GM23338 (cell line): ENCODE data around the gene GALNT9. TPM values are rescaled to one million over a fixed set of nuclear protein-coding genes. Genes with fewer than 3 reads are reported as not detected.
A peak's percentile ranks its signal among the peaks of the same experiment; 100 is the strongest.

ENCODE experiments used
- ATAC-seq: fragments of 200-7000 bp; cut with Tn5 transposase; 3 replicates; pipeline ENCODE4 v1.9.1; 2020
- DNase-seq: peaks from one replicate; pipeline ENCODE4 v3.0.0-alpha.2; 2015; ENCODE audit warnings: low spot score
- H2AFZ ChIP-seq: fragments of 200-600 bp; sonication (generic); 2 replicates; pipeline ENCODE4 v1.8.0; 2016; ENCODE audit warnings: antibody characterized with exemption, mild to moderate bottlenecking, moderate library complexity
- H3F3A ChIP-seq: fragments of 200-600 bp; sonication (generic); replicated peaks from 2 replicates; pipeline ENCODE4 v1.8.0; 2017; ENCODE audit warnings: antibody characterized with exemption, mixed run types, low read depth
- H3K27ac ChIP-seq: fragments of 200-600 bp; sonication (generic); 2 replicates; pipeline ENCODE4 v1.6.1; 2016; ENCODE audit warnings: low read depth
- H3K27me3 ChIP-seq: fragments of 200-600 bp; sonication (generic); 2 replicates; pipeline ENCODE4 v1.8.0; 2016; ENCODE audit warnings: mild to moderate bottlenecking, mixed run types, moderate library complexity; ENCODE audit not compliant: insufficient read depth
- H3K36me3 ChIP-seq: fragments of 200-600 bp; sonication (generic); 2 replicates; pipeline ENCODE4 v1.8.0; 2016; ENCODE audit warnings: mild to moderate bottlenecking; ENCODE audit not compliant: insufficient read depth
- H3K4me1 ChIP-seq: fragments of 200-600 bp; sonication (generic); 2 replicates; pipeline ENCODE4 v1.8.0; 2016; ENCODE audit warnings: mild to moderate bottlenecking, moderate library complexity; ENCODE audit not compliant: insufficient read depth
- H3K4me2 ChIP-seq: fragments of 200-600 bp; sonication (generic); 2 replicates; pipeline ENCODE4 v1.7.1; 2017; ENCODE audit warnings: mixed run types
- H3K4me3 ChIP-seq: fragments of 200-600 bp; sonication (generic); 2 replicates; pipeline ENCODE4 v1.6.1; 2016; ENCODE audit warnings: mixed run types
- H3K79me2 ChIP-seq: fragments of 200-600 bp; sonication (generic); replicated peaks from 2 replicates; pipeline ENCODE4 v1.8.0; 2017; ENCODE audit warnings: mild to moderate bottlenecking; ENCODE audit not compliant: insufficient read depth
- H3K9me2 ChIP-seq: fragments of 200-600 bp; sonication (generic); 2 replicates; pipeline ENCODE4 v1.8.0; 2017; ENCODE audit not compliant: insufficient read depth
- H4K20me1 ChIP-seq: fragments of 200-600 bp; sonication (generic); replicated peaks from 2 replicates; pipeline ENCODE4 v1.8.0; 2017; ENCODE audit warnings: mild to moderate bottlenecking; ENCODE audit not compliant: insufficient read depth
- H3K27ac Mint-ChIP-seq: 2 replicates; pipeline ENCODE4 v1.8.0; 2020; ENCODE audit warnings: inconsistent platforms, mild to moderate bottlenecking, moderate library complexity, mixed read lengths
- H3K27me3 Mint-ChIP-seq: 3 replicates; pipeline ENCODE4 v1.8.0; 2022; ENCODE audit warnings: low read depth, mild to moderate bottlenecking, moderate library complexity, mixed read lengths, inconsistent platforms; ENCODE audit not compliant: insufficient read depth, poor library complexity
- H3K36me3 Mint-ChIP-seq: 3 replicates; pipeline ENCODE4 v1.8.0; 2021; ENCODE audit warnings: low read depth, mild to moderate bottlenecking, inconsistent platforms, moderate library complexity, mixed read lengths
- H3K4me1 Mint-ChIP-seq: 3 replicates; pipeline ENCODE4 v1.8.0; 2020; ENCODE audit warnings: mild to moderate bottlenecking, inconsistent platforms, mixed read lengths
- H3K4me3 Mint-ChIP-seq: 3 replicates; pipeline ENCODE4 v1.8.0; 2021; ENCODE audit warnings: moderate library complexity, mild to moderate bottlenecking, inconsistent platforms, mixed read lengths
- H3K9me3 Mint-ChIP-seq: 3 replicates; pipeline ENCODE4 v1.8.0; 2020; ENCODE audit warnings: moderate library complexity, mild to moderate bottlenecking, inconsistent platforms, mixed read lengths
- CREB1 ChIP-seq: fragments of 250-450 bp; sonication (Bioruptor Pico); IDR thresholded peaks from 2 replicates; pipeline ENCODE4 v1.5.0; 2020; ENCODE audit warnings: low read depth, mild to moderate bottlenecking, moderate library complexity
- EZH2 ChIP-seq: fragments of 200-600 bp; sonication (generic); IDR thresholded peaks from one replicate; pipeline ENCODE4 v1.8.0; 2017; ENCODE audit warnings: antibody characterized with exemption, mild to moderate bottlenecking, low read depth; ENCODE audit not compliant: unreplicated experiment
- EZH2phosphoT487 ChIP-seq: fragments of 200-600 bp; sonication (generic); IDR thresholded peaks from one replicate; pipeline ENCODE4 v1.8.1; 2018; ENCODE audit warnings: antibody characterized with exemption; ENCODE audit not compliant: unreplicated experiment
- JUNB ChIP-seq: IDR thresholded peaks from one replicate; pipeline ENCODE4 v1.6.1; 2016; ENCODE audit warnings: antibody characterized with exemption; ENCODE audit not compliant: unreplicated experiment
- NANOG ChIP-seq: IDR thresholded peaks from 2 replicates; pipeline ENCODE4 v1.6.1; 2016; ENCODE audit warnings: antibody characterized with exemption, borderline replicate concordance
- POLR2AphosphoS5 ChIP-seq: IDR thresholded peaks from 2 replicates; pipeline ENCODE4 v1.6.1; 2016; ENCODE audit warnings: antibody characterized with exemption, low read depth
- STAT1 ChIP-seq: IDR thresholded peaks from one replicate; pipeline ENCODE4 v1.6.1; 2016; ENCODE audit warnings: antibody characterized with exemption; ENCODE audit not compliant: unreplicated experiment
- ZNF114 ChIP-seq: fragments of 250-450 bp; sonication (Bioruptor Pico); IDR thresholded peaks from 2 replicates; pipeline ENCODE4 v1.5.0; 2020; ENCODE audit warnings: mild to moderate bottlenecking, moderate library complexity
- ZNF331 ChIP-seq: fragments of 250-450 bp; sonication (Bioruptor Pico); IDR thresholded peaks from 2 replicates; pipeline ENCODE4 v1.5.0; 2020; ENCODE audit warnings: low read depth, mild to moderate bottlenecking, moderate library complexity
- polyA plus RNA-seq: library from polyadenylated mRNA; unstranded; fragments of >200 nt; fragmentation: Nextera tagmentation; extraction: Ambion mirVana; gene quantifications from 2 replicates; pipeline ENCODE4 v1.2.1, GENCODE V29; 2016
- total RNA-seq: library from RNA; depleted of rRNA; stranded (reverse); fragments of >200 nt; shearing (Covaris generic); gene quantifications from 2 replicates; pipeline ENCODE4 v1.2.3, GENCODE V29; 2014
- TF ChIP-seq, protein P1 (sequence below), 2 experiments: fragments of 200-600 bp in 1 of 2; sonication (generic) in 1 of 2; conservative IDR thresholded peaks; 2 replicates each; pipeline versions ENCODE4 v1.5.1 to v1.6.1; 2016 to 2017; ENCODE audit warnings: antibody characterized with exemption in 2 of 2, low read depth in 2 of 2, mild to moderate bottlenecking in 2 of 2, moderate library complexity in 1 of 2
- TF ChIP-seq, protein P2 (sequence below): IDR thresholded peaks from 2 replicates; pipeline ENCODE4 v1.6.1; 2016; ENCODE audit warnings: antibody characterized with exemption
- TF ChIP-seq, protein P3 (sequence below): fragments of 250-450 bp; sonication (Bioruptor Pico); IDR thresholded peaks from 2 replicates; pipeline ENCODE4 v1.5.0; 2020; ENCODE audit warnings: mild to moderate bottlenecking, moderate library complexity
- TF ChIP-seq, protein P4 (sequence below): IDR thresholded peaks from one replicate; pipeline ENCODE4 v1.6.1; 2018; ENCODE audit warnings: antibody characterized with exemption; ENCODE audit not compliant: unreplicated experiment

The GALNT9 gene
- total and polyA plus RNA-seq, 2 experiments from 2014 or later, result 0.81 to 2.5 TPM

DNA sequence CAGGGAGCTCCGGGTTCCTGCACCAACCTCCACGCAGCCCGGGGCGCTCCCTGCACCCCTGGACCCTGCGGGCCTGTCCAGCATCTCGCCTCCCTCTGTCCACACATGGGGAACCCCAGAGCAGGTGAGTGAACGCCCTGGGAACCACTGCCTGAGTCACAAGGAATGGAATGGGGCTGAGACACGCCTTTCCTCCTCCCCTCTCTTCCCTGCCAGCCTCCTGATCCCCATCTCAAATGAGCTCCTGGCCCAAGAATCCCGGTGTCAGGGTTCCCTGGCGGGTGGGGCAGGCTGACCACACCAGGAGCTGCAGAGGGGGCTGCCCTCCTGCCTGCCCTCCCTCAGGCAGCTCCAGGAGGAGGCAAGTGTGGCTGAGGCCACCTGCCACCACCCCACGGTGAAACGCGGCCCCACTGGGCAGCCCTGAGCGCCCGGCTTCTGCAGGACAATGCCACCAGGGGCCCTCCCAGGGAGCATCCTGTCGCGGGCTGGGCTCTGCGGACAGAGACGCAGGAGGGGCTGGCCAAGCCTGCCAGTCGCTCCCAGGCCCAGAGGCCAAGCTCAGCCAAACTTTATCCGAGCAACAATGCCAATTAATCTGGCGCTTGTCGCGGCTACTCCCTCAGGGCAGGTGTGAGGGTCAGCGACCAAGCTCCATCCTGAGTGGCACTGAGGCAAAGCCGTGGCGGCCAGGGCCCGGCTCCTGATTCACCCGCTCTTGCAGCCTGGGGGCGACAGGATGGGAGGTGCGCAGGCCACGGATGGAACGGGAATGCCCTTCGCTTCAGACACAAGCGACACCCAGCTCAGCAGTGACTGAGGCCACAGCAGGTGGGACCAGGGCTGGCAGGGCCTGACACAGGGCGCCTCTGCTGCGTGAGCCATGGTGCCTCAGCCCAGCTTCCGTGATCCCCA lies 44.3 kb downstream of the GALNT9 start:
- no peaks in the 10 kb centered on the region; the same call in 2 of the 3 replicates for H3K36me3 Mint-ChIP-seq

More for the DNA sequence above, 44.3 kb downstream of the GALNT9 start:
- Mint-ChIP-seq H3K4me1 (peaks cover 41% of the 10 kb centered on the region), H3K9me3 (peaks cover 3% of the 10 kb centered on the region; the same call in 2 of the 3 replicates), H3K27me3 (peaks cover 15% of the 10 kb centered on the region), H3K4me3 (peak overlapping the region; percentile 59), H3K27ac (no peak overlapping the region)
- H3F3A ChIP-seq, result peaks cover 5% of the 10 kb centered on the region; the same call in 1 of the 2 replicates
- H2AFZ ChIP-seq, result no peak overlapping the region
- DNase-seq (no peak), ATAC-seq (peak; percentile 11)
- H3K79me2 ChIP-seq, result no peaks in the 10 kb centered on the region
- TF ChIP-seq NANOG, result no peak
- no peak for TF ChIP-seq EZH2
- TF ChIP-seq ZNF114 (CRISPR knock-in tag), result no peak
- TF ChIP-seq, protein P1, sequence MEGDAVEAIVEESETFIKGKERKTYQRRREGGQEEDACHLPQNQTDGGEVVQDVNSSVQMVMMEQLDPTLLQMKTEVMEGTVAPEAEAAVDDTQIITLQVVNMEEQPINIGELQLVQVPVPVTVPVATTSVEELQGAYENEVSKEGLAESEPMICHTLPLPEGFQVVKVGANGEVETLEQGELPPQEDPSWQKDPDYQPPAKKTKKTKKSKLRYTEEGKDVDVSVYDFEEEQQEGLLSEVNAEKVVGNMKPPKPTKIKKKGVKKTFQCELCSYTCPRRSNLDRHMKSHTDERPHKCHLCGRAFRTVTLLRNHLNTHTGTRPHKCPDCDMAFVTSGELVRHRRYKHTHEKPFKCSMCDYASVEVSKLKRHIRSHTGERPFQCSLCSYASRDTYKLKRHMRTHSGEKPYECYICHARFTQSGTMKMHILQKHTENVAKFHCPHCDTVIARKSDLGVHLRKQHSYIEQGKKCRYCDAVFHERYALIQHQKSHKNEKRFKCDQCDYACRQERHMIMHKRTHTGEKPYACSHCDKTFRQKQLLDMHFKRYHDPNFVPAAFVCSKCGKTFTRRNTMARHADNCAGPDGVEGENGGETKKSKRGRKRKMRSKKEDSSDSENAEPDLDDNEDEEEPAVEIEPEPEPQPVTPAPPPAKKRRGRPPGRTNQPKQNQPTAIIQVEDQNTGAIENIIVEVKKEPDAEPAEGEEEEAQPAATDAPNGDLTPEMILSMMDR (conservative IDR thresholded peaks at IDR 0.05; ENCODE audit: low read depth in 2 of 2), result no peak
- TF ChIP-seq, protein P2, sequence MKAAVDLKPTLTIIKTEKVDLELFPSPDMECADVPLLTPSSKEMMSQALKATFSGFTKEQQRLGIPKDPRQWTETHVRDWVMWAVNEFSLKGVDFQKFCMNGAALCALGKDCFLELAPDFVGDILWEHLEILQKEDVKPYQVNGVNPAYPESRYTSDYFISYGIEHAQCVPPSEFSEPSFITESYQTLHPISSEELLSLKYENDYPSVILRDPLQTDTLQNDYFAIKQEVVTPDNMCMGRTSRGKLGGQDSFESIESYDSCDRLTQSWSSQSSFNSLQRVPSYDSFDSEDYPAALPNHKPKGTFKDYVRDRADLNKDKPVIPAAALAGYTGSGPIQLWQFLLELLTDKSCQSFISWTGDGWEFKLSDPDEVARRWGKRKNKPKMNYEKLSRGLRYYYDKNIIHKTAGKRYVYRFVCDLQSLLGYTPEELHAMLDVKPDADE, result no peak
- TF ChIP-seq ZNF331 (CRISPR knock-in tag), result no peak
- TF ChIP-seq, protein P3, sequence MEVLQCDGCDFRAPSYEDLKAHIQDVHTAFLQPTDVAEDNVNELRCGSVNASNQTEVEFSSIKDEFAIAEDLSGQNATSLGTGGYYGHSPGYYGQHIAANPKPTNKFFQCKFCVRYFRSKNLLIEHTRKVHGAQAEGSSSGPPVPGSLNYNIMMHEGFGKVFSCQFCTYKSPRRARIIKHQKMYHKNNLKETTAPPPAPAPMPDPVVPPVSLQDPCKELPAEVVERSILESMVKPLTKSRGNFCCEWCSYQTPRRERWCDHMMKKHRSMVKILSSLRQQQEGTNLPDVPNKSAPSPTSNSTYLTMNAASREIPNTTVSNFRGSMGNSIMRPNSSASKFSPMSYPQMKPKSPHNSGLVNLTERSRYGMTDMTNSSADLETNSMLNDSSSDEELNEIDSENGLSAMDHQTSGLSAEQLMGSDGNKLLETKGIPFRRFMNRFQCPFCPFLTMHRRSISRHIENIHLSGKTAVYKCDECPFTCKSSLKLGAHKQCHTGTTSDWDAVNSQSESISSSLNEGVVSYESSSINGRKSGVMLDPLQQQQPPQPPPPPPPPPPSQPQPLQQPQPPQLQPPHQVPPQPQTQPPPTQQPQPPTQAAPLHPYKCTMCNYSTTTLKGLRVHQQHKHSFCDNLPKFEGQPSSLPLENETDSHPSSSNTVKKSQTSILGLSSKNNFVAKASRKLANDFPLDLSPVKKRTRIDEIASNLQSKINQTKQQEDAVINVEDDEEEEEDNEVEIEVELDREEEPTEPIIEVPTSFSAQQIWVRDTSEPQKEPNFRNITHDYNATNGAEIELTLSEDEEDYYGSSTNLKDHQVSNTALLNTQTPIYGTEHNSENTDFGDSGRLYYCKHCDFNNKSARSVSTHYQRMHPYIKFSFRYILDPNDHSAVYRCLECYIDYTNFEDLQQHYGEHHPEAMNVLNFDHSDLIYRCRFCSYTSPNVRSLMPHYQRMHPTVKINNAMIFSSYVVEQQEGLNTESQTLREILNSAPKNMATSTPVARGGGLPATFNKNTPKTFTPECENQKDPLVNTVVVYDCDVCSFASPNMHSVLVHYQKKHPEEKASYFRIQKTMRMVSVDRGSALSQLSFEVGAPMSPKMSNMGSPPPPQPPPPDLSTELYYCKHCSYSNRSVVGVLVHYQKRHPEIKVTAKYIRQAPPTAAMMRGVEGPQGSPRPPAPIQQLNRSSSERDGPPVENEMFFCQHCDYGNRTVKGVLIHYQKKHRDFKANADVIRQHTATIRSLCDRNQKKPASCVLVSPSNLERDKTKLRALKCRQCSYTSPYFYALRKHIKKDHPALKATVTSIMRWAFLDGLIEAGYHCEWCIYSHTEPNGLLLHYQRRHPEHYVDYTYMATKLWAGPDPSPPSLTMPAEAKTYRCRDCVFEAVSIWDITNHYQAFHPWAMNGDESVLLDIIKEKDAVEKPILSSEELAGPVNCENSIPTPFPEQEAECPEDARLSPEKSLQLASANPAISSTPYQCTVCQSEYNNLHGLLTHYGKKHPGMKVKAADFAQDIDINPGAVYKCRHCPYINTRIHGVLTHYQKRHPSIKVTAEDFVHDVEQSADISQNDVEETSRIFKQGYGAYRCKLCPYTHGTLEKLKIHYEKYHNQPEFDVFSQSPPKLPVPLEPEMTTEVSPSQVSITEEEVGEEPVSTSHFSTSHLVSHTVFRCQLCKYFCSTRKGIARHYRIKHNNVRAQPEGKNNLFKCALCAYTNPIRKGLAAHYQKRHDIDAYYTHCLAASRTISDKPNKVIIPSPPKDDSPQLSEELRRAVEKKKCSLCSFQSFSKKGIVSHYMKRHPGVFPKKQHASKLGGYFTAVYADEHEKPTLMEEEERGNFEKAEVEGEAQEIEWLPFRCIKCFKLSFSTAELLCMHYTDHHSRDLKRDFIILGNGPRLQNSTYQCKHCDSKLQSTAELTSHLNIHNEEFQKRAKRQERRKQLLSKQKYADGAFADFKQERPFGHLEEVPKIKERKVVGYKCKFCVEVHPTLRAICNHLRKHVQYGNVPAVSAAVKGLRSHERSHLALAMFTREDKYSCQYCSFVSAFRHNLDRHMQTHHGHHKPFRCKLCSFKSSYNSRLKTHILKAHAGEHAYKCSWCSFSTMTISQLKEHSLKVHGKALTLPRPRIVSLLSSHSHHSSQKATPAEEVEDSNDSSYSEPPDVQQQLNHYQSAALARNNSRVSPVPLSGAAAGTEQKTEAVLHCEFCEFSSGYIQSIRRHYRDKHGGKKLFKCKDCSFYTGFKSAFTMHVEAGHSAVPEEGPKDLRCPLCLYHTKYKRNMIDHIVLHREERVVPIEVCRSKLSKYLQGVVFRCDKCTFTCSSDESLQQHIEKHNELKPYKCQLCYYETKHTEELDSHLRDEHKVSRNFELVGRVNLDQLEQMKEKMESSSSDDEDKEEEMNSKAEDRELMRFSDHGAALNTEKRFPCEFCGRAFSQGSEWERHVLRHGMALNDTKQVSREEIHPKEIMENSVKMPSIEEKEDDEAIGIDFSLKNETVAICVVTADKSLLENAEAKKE (CRISPR knock-in tag), result no peak
- no peak for TF ChIP-seq STAT1
- TF ChIP-seq CREB1, result no peak
- no peak for TF ChIP-seq POLR2AphosphoS5
- TF ChIP-seq JUNB, result no peak
- TF ChIP-seq, protein P4, sequence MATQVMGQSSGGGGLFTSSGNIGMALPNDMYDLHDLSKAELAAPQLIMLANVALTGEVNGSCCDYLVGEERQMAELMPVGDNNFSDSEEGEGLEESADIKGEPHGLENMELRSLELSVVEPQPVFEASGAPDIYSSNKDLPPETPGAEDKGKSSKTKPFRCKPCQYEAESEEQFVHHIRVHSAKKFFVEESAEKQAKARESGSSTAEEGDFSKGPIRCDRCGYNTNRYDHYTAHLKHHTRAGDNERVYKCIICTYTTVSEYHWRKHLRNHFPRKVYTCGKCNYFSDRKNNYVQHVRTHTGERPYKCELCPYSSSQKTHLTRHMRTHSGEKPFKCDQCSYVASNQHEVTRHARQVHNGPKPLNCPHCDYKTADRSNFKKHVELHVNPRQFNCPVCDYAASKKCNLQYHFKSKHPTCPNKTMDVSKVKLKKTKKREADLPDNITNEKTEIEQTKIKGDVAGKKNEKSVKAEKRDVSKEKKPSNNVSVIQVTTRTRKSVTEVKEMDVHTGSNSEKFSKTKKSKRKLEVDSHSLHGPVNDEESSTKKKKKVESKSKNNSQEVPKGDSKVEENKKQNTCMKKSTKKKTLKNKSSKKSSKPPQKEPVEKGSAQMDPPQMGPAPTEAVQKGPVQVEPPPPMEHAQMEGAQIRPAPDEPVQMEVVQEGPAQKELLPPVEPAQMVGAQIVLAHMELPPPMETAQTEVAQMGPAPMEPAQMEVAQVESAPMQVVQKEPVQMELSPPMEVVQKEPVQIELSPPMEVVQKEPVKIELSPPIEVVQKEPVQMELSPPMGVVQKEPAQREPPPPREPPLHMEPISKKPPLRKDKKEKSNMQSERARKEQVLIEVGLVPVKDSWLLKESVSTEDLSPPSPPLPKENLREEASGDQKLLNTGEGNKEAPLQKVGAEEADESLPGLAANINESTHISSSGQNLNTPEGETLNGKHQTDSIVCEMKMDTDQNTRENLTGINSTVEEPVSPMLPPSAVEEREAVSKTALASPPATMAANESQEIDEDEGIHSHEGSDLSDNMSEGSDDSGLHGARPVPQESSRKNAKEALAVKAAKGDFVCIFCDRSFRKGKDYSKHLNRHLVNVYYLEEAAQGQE, result no peak
- TF ChIP-seq EZH2phosphoT487, result no peak
- H3K4me3 ChIP-seq, result no peak overlapping the region
- no peaks in the 10 kb centered on the region for H4K20me1 ChIP-seq
- peak overlapping the region; percentile 65; the same call in 1 of the 2 replicates for H3K4me2 ChIP-seq
- no peaks in the 10 kb centered on the region for H3K36me3 ChIP-seq
- H3K4me1 ChIP-seq, result peaks cover 4% of the 10 kb centered on the region; the same call in 1 of the 2 replicates
- no peak overlapping the region for H3K27ac ChIP-seq
- H3K27me3 ChIP-seq, result no peaks in the 10 kb centered on the region
- no peaks in the 10 kb centered on the region for H3K9me2 ChIP-seq
